Measurements from ENCODE around the gene LDB2.

Gene LDB2

GRCh38 chr4:16827794-16828724 is 70.4 kb downstream of the LDB2 start:
- no peak overlapping the region for H3K9ac ChIP-seq (ENCODE audit: low read depth, low read length, poor library complexity, severe bottlenecking)
- no peaks in the 10 kb centered on the region for H3K36me3 ChIP-seq (ENCODE audit: insufficient read depth, low read length)
- H3K4me2 ChIP-seq (ENCODE audit: low read depth, low read length, poor library complexity, severe bottlenecking): no peak overlapping the region
- H3K27me3 ChIP-seq (ENCODE audit: insufficient read depth, low read length, poor library complexity, severe bottlenecking): no peaks in the 10 kb centered on the region
- H3F3A ChIP-seq (ENCODE audit: low read depth): no peaks in the 10 kb centered on the region
- no peak overlapping the region for H2AFZ ChIP-seq (ENCODE audit: low read length)
- H3K79me2 ChIP-seq (ENCODE audit: insufficient read depth, low read length): no peaks in the 10 kb centered on the region
- no peaks in the 10 kb centered on the region for H3K9me3 ChIP-seq (ENCODE audit: insufficient read depth, low read depth, low read length)
- H4K20me1 ChIP-seq (ENCODE audit: insufficient read depth, low read length, poor library complexity, severe bottlenecking): no peaks in the 10 kb centered on the region
- TF ChIP-seq CTCF (conservative IDR thresholded peaks at IDR 0.05; ENCODE audit: low read length) (no peak), EZH2phosphoT487 (IDR thresholded peaks at IDR 0.05; ENCODE audit: borderline replicate concordance) (no peak)
- H3K4me3 ChIP-seq (ENCODE audit: low read length, poor library complexity, severe bottlenecking): no peak overlapping the region
- no peaks in the 10 kb centered on the region for H3K9me2 ChIP-seq (replicated peaks; ENCODE audit: low read depth, low read length)
- no peaks in the 10 kb centered on the region for H3K4me1 ChIP-seq (ENCODE audit: insufficient read depth, low read length, poor library complexity, severe bottlenecking)

GRCh38 chr4:16827045-16827444 is 71.4 kb downstream of the LDB2 start:
- H3K4me2 ChIP-seq (ENCODE audit: low read depth, low read length, poor library complexity, severe bottlenecking): no peak overlapping the region
- H3K4me3 ChIP-seq (ENCODE audit: low read length, poor library complexity, severe bottlenecking): no peak overlapping the region
- no peaks in the 10 kb centered on the region for H3K36me3 ChIP-seq (ENCODE audit: insufficient read depth, low read length)
- H3K9me2 ChIP-seq (replicated peaks; ENCODE audit: low read depth, low read length): no peaks in the 10 kb centered on the region
- no peak overlapping the region for H2AFZ ChIP-seq (ENCODE audit: low read length)
- TF ChIP-seq EZH2phosphoT487 (IDR thresholded peaks at IDR 0.05; ENCODE audit: borderline replicate concordance) (no peak), CTCF (conservative IDR thresholded peaks at IDR 0.05; ENCODE audit: low read length) (no peak)
- H3K27me3 ChIP-seq (ENCODE audit: insufficient read depth, low read length, poor library complexity, severe bottlenecking): no peaks in the 10 kb centered on the region
- no peaks in the 10 kb centered on the region for H3K4me1 ChIP-seq (ENCODE audit: insufficient read depth, low read length, poor library complexity, severe bottlenecking)
- no peak overlapping the region for H3K9ac ChIP-seq (ENCODE audit: low read depth, low read length, poor library complexity, severe bottlenecking)
- no peaks in the 10 kb centered on the region for H3K79me2 ChIP-seq (ENCODE audit: insufficient read depth, low read length)
- H3K9me3 ChIP-seq (ENCODE audit: insufficient read depth, low read depth, low read length): no peaks in the 10 kb centered on the region
- no peaks in the 10 kb centered on the region for H3F3A ChIP-seq (ENCODE audit: low read depth)
- no peaks in the 10 kb centered on the region for H4K20me1 ChIP-seq (ENCODE audit: insufficient read depth, low read length, poor library complexity, severe bottlenecking)

DNA sequence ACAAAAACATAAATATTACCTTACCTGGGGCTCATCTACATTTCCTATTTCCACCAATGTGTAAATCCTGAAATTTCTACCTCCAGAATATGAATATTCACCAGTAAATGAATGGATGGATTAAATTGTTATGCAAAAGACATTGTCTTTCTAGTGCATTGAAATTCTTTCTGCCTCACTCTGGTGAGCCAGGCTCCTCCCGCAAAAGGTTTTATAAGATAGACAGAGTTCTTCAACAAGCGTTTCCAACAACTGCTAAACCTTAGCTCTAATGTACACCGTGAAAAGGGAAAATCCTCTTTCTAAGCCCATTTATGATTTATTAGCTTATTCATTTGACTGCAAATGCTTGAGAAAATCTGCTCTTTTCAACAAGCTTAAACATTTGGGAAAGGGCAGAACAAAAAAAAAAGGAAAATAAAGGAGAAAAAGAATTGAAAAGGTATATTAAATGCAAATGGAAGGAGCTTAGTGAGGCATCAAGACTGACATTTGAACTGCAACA is 72.0 kb downstream of the LDB2 start:
- no peaks in the 10 kb centered on the region for H3K9me3 ChIP-seq (ENCODE audit: insufficient read depth, low read depth, low read length)
- H3K79me2 ChIP-seq (ENCODE audit: insufficient read depth, low read length): no peaks in the 10 kb centered on the region
- no peak overlapping the region for H2AFZ ChIP-seq (ENCODE audit: low read length)
- H4K20me1 ChIP-seq (ENCODE audit: insufficient read depth, low read length, poor library complexity, severe bottlenecking): no peaks in the 10 kb centered on the region
- no peaks in the 10 kb centered on the region for H3F3A ChIP-seq (ENCODE audit: low read depth)
- H3K4me2 ChIP-seq (ENCODE audit: low read depth, low read length, poor library complexity, severe bottlenecking): no peak overlapping the region
- no peaks in the 10 kb centered on the region for H3K4me1 ChIP-seq (ENCODE audit: insufficient read depth, low read length, poor library complexity, severe bottlenecking)
- no peaks in the 10 kb centered on the region for H3K9me2 ChIP-seq (replicated peaks; ENCODE audit: low read depth, low read length)
- H3K36me3 ChIP-seq (ENCODE audit: insufficient read depth, low read length): no peaks in the 10 kb centered on the region
- no peak overlapping the region for H3K9ac ChIP-seq (ENCODE audit: low read depth, low read length, poor library complexity, severe bottlenecking)
- TF ChIP-seq CTCF (conservative IDR thresholded peaks at IDR 0.05; ENCODE audit: low read length): no peak
- no peak for TF ChIP-seq EZH2phosphoT487 (IDR thresholded peaks at IDR 0.05; ENCODE audit: borderline replicate concordance)
- no peaks in the 10 kb centered on the region for H3K27me3 ChIP-seq (ENCODE audit: insufficient read depth, low read length, poor library complexity, severe bottlenecking)
- H3K4me3 ChIP-seq (ENCODE audit: low read length, poor library complexity, severe bottlenecking): no peak overlapping the region

All from Loucy (cell line).